ENCODE data around the gene NUDT8.
"Not testable (repeated sequence)": the region's sequence is repeated elsewhere in the genome, so short reads cannot be mapped to it uniquely, and the experiment has no call there.

Gene NUDT8

DNA sequence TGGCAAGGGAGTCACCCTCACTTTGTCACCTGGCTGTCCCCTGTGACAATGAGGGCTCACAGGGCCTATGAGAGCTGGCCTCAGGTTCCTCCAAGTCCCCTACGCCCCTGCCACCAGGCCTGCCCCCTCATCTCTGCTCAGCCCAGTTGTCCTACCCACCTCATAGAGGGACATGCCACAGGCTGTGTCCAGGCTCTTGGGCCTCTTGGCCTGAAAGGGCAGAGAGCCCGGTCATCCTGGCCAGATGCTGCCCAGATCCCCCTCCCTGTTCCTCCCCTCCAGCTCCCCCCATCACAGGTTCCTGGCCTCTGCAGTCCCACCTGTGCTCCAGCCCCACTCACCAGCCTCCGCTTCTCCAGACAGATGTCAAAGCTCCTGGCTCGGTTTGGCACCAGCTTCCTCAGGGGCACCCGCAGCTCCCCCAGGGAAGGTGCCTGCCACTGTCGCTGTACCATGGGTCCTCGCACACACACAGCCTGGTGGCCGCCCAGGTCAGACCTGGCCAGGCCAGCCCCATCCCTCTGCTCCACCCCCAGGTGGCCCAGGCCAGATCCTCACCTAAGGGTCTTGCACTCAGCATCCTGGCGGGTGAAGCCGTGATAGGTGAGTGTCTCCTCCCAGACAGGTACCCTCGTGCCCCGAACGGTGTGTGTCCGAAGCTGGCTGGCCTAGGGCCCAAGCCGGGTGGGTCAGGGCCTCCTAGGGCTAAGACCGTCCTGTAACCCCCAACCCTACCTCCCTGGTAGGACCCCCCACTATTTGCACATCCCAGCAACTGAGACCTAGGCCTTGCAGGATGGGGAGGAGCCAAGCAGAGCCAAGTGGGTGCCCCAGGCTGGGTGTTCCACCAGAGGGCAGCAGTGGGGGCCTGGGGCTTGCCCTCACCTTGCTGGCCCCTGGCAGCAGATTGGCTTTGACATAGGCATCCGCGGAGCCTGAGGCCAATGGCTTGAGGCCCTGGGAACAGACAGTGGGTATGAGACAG lies 14.7 kb downstream of the NUDT8 start:
- FAIRE-seq (no peak), DNase-seq (ENCODE audit: insufficient read length, low spot score) (peak; percentile 63)

DNA sequence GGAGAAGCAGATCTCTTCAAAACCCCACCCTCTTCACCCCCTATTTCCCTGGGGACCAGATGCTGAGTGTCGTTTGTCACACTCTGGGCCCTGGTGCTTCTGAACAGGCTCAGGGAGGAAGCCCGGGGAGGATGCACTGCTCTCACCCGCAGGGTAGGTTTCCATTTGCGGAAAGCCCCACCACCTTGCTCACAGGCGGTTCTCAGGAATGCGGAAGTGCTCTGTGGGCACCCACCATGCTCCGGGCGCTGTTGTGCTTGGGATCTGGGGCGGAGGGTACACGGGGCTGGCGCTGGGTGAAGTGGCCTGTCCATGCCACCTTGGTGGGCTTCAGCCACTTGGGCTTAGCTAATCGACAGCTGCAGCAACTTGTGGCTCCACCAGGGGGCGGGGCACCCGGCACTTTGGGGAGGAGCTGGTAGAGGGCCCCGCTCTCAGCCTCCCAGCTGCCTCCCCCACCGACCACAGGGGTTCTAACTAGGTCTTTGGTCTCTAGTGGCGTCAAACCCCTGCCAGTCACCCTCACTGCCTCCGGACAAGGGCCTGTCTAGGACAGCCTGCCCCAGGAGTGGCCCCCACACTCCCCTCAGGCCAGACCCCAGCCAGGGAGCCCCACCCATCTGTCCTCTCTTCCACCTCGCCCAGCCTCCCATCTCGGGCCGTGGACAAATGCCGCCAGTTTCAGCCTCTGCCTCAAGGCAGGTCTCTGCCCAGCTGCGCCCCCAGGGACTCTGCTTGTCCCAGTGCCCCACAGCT lies 15.6 kb downstream of the NUDT8 start:
- peak; percentile 92 for FAIRE-seq
- peak; percentile 90 for DNase-seq (ENCODE audit: insufficient read length, low spot score)

DNA sequence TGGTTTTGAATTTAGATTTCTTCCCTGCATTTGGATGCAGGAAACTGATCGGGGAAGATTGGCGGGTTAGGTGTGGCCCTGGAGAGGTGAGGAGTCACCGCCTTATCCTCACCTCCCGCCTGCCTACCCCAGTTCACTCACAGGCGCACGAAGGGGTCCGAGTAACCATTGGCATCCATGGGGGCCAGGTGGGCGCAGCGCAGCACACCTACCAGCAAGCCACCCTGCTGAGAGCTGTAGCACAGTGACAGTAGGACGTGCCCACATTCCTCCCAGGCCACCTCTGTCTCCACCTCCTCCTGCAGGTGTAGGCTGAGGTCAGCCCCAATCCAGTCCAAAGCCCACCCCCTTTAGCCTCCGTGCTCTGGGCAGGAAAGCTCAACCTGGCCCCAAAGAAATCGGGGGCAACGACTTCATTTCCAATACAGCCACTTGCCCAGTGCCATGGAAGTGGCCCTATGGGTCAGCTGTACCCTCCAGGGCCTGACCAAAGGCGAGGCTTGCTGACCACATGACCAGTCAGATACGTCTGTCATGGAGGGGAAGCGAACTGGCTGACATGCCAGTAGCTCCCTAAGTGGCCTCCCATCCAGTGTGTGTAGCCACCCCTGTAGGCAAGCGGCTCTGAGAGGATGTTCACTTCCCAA lies 16.3 kb downstream of the NUDT8 start:
- FAIRE-seq: no peak
- no peak for DNase-seq (ENCODE audit: insufficient read length, low spot score)

DNA sequence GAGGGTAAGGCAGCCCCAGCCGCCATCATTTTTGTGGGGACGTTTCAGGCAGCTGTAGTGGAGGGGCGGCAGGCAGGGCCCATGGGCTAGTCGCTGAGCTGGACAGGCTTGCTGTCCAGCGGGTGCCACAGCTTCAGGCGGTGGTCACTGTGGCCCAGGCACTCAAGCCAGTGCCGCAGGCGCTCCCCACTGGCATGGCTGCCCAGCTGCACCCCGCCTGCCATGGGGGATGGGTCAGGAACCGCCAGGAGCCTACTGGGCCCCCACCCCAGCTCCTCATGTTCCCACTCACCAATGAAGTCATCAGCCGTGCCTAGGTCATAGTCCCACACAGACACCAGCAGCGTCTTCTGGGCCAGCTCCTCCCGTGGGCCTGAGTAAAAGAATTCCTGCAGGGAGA lies 17.0 kb downstream of the NUDT8 start:
- FAIRE-seq: no peak
- DNase-seq (ENCODE audit: insufficient read length, low spot score): no peak

DNA sequence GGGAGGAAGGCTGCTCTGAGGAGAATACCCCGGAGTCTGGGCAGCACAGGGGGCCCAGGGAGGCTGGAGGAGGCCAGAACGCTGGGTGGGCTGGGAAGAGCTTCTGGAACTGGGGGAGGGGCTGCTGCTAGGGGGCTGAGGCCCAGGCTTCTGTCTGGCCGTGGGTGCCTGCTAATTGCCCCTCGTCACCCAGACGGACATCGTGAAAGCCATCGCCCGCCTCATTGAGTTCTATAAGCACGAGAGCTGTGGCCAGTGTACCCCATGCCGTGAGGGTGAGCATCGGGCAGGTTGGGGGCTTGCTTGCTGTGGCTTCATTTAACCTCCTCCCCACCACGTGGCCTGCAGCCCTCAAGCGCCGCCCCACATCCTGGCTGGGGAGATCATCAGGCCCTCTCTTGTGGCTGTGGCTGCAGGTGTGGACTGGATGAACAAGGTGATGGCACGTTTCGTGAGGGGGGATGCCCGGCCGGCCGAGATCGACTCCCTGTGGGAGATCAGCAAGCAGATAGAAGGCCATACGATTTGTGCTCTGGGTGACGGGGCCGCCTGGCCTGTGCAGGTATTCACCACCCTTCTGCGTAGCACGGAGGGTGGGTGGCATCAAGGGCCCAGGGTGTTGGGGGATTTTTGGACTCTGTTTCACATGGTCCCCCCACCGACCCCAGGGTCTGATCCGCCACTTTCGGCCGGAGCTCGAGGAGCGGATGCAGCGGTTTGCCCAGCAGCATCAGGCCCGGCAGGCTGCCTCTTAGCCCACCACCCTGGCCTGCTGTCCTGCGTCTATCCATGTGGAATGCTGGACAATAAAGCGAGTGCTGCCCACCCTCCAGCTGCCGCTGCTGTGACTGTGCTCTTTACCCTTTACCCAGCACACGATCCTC lies 17.8 kb downstream of the NUDT8 start:
- no peak for FAIRE-seq
- DNase-seq (ENCODE audit: insufficient read length, low spot score): no peak

DNA sequence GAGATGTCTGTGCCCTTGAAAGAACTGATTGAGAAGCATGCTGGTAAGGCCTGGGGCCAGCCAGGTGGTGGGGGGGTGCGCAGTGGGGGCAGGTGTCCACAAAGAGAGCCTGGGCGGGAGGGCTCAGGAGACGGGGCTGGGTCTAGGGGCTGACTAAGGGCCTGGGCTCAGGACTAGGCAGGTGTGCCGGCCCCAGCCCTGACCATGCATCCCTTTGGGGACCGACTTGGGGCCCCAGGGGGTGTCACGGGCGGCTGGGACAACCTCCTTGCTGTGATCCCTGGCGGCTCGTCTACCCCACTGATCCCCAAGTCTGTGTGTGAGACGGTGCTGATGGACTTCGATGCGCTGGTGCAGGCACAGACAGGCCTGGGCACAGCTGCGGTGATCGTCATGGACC lies 18.6 kb downstream of the NUDT8 start:
- no peak for DNase-seq (ENCODE audit: insufficient read length, low spot score)
- no peak for FAIRE-seq

DNA sequence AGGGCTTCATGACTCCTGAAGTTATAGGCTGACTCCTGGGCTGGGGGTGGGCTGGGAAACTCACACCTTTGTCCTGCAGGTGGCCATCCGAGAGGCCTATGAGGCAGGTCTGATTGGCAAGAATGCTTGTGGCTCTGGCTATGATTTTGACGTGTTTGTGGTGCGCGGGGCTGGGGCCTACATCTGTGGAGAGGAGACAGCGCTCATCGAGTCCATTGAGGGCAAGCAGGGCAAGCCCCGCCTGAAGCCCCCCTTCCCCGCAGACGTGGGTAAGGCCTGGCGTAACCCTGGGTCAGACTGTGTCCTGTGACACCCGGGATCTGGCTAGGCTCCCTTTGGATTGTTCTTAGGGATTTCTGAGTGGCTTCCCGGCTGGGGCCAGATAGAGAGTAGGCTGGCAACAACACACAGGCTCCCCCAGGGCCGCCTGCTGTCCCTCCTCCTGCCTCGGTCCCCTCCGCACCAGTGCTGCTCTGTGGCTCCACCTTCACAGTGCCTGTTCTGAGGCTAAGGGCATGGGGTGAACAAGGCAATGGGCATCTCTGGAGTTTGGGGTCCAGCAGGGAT lies 19.4 kb downstream of the NUDT8 start:
- DNase-seq (ENCODE audit: insufficient read length, low spot score): no peak
- FAIRE-seq: no peak

DNA sequence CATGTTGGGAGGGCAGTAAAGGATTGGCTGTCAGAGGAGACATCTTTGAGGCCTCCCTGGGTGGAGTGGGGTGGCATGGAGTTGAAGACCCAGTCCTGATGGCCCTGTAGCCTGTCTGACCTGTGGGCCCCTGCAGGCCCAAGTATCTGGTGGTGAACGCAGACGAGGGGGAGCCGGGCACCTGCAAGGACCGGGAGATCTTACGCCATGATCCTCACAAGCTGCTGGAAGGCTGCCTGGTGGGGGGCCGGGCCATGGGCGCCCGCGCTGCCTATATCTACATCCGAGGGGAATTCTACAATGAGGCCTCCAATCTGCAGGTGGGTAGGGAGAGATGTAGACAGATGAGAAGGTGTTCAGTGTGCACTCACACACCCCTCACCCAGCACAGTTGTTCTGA lies 20.4 kb downstream of the NUDT8 start:
- no peak for DNase-seq (ENCODE audit: insufficient read length, low spot score)
- no peak for FAIRE-seq

DNA sequence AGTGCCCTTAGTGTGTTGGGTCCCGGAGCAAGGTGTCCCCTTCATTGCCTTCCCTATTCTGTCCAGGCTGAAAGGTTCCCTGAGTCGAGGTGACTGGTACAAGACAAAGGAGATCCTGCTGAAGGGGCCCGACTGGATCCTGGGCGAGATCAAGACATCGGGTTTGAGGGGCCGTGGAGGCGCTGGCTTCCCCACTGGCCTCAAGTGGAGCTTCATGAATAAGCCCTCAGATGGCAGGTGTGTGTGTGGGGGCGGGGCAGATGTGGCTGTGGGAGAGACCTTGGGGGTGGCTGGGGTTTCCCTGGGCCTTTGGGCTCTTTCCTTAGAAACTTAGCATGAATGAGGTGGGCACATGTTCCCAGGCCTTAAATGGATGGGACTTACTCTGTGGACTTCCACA lies 21.3 kb downstream of the NUDT8 start:
- no peak for DNase-seq (ENCODE audit: insufficient read length, low spot score)
- no peak for FAIRE-seq

DNA sequence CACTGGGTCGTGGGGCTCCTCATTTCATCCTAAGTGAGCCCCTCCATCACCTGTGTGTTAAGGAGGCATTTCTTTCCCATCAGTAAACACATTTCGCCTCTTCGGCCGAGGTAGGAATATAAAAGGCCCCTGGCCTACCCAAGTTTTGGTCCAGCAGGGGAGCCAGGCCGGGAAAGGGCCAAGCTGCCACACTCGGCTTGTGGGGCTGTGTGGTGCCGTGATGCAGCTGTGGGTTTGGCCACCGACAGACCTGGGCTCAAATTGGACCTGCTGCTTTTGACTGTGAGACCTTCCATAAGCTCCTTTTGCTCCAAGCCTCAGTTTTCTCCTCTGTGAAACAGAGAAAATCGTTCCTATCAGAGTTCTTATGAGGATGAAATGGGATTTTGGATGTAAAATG lies 22.2 kb downstream of the NUDT8 start:
- DNase-seq (ENCODE audit: insufficient read length, low spot score) (no peak), FAIRE-seq (no peak)

DNA sequence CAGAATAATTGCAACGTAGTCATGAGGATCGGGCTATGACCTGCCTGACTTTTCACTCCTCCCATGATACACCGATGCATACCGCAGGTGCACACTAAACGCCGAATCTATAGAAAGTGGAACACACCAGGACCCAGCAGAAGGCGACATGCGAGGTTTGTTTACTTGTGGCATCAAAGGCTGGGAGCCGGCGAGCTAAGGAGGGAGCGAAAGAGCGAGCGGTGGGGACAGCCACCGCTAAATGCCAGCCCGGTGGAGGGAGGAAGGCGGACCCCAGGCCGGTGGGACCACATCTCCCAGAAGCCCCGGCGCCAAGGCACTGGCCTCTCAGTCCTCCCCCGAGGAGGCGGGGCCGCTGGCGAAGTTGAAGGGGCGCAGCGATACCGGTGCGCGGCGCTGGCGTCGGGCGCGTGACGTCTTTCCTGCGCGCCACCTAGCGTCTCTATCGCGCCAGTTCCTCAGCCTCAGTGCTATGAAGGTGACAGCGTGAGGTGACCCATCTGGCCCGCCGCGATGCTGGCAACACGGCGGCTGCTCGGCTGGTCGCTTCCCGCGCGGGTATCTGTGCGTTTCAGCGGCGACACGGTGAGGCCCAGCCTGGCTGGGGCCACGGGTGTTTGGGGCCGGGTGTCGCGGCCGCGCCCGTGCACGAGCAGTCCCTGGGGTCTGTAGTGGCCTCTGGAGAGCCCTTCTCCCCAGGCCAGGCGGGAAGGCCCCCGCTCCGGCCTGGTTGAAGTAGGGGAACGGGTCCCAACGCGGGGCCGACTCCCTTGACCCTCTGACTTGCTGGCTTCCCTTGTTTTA lies 23.0 kb downstream of the NUDT8 start, which contains the start of gene NDUFV1:
Gene NDUFV1, plus strand, starts transcription at position 445 of the 804 bp plus-strand sequence. Its CDS starts 69 bp downstream, at position 514.
- DNase-seq (ENCODE audit: insufficient read length, low spot score): peak; percentile 87
- FAIRE-seq: peak; percentile 97

DNA sequence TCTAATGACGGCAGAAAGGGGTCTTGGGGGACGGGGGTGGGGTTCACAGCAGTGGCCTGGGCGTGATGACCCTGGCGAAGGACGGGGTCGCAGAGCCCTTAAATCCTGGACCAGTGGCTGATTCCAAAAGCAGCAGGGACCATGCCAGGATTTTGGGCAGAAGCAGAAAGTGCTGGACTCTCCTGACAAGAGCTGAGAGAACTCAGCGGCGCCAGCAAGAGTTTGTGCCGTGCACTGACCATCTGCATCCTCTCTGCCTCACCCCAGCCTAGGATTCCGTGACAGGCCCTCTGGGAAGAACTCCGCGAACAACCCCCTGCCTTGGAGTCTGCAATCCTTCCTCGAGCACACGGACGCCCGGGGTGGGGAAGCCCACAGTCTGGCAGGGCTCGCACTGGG lies 23.6 kb downstream of the NUDT8 start:
- no peak for FAIRE-seq
- no peak for DNase-seq (ENCODE audit: insufficient read length, low spot score)

DNA sequence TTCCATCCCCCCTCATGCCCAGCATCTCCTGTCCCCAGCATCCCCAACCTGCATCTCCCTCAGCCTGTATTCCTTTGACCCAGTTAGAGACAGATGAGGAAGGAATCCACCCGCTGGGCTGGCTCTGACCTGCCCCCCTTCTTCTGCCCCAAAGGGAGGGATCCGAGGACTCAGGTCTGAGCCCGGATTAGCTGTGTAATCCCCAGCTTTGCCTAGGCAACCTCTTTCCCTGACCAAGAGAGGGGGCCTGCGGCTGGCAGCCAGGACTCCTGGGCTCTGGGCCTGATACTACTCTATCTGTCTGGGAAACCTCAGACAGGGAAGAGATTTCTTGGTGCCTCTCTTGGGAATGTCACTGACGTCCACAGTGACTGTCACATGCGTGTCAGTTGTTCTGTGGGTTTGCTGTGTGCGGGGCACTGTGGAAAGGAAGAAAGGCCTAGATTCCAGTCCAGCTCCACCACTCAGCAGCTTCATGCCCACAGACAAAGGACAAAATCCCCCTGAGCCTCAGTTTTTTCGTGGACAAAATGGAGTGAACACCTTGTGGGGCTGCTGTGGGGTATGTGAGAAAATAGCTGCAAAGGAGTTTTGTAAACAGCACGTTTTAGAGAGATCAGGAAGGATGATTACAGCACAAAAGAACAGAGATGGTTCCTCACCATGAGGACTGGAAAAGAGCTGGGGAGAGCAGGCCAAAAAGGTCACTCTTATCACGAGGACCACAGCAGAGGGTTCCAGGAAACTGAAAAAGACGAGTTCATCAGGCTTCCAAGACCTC lies 24.3 kb downstream of the NUDT8 start:
- no peak for FAIRE-seq
- DNase-seq (ENCODE audit: insufficient read length, low spot score): no peak

DNA sequence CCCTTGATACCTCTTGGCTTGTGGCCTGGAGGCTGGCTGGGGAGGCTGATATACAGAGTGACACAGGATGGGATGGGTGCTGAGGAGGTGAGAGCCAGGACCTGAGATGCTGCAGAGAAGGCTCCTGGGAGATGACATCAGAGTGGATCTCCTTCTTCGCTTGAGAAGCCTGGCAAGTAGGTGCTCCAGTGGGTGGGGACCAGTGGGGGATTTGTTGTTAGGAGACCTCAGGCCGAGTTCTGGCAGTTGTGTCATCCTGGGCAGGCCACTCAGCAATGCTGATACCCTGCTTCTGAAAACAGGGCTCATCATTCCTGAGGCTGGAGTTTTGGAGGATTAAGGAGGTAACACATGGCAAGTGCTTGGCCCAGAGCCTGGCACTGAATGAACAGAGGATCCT lies 24.9 kb downstream of the NUDT8 start:
- no peak for FAIRE-seq
- DNase-seq (ENCODE audit: insufficient read length, low spot score): no peak

DNA sequence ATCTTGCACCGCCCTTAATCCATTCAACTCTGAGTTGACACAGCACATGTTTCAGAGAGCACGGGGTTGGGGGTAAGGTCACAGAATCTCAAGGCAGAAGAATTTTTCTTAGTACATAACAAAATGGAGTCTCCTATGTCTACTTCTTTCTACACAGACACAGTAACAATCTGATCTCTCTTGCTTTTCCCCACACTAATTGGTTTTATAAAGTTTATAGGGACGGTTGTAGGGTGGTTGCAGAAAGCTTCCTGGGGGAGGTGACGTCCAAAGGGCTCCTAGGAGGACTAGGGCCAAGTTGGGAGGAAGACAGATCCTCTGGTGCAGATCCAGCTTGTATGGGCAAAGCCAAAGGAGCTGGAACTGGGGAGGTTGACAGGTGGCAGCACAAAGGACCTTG lies 25.6 kb downstream of the NUDT8 start:
- not testable (repeated sequence) for FAIRE-seq; DNase-seq (ENCODE audit: insufficient read length, low spot score)

DNA sequence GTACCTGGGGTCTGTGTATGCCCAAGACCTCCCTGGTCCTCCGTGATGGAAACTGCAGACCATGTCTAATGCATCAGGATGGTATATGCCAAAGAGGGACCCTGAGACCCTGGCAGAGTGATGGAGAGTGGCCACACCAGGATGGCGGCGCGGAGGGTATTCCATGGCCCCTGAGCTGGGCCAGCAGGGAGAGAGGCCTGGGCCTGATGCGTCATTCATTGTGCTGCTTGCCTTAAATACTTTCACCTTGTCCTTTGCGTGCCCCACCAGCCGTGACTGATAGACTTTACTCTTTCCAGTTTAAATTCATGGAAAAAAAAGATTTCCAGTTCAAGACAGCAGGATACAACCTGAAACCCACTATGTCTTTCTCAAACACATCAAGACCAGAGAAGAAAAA lies 28.6 kb downstream of the NUDT8 start:
- no peak for DNase-seq (ENCODE audit: insufficient read length, low spot score)
- FAIRE-seq: no peak

DNA sequence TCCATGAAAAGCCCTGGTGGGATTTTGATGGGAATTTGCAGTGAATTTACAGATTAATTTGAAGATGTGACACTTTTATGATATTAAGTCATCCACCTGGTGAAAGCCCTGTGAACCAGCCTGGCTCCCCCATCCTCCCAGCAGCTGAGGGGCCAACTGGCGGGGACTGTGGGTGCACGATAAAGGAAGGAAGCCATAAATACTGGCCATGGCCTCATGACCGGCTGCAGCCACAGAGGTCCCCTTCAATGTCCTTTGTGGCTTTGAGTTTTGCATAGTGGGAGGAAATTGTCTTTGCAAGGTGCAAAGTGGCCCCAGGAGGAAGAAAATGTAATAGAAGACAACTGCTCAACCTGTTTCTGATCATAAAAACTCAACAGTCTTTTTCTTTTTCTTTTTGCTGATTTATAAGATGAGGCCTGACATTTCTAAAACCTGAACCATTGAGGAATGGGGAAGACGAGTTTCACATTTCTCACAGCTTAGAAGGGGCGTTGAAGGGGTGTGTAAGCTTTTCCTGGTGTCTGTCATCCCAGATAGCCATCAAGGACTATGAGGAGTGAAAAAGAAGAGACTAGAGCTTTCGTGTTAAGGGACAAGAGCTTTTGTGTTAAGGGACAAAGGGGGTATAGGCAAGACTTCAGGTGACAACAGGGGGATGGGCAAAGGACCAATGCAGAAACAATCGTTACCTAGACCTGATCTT lies 29.3 kb downstream of the NUDT8 start:
- FAIRE-seq (peak; percentile 90), DNase-seq (ENCODE audit: insufficient read length, low spot score) (no peak)

DNA sequence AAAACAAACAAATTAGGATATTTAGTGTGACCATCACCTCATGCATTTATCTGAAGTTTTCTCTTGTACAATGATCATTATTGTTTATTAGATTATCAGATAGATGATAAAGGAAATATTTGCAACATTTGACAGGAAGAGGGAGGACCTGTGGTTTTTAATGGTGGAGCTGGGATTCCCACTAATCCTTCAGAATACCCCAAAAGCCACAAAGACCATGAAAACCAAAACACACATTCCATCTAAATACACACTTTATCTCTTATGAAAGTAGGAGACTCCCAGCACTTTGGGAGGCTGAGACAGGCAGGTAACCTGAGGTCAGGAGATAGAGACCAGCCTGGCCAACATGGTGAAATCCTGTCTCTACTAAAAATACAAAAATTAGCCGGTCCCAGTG lies 30.6 kb downstream of the NUDT8 start:
- DNase-seq (ENCODE audit: insufficient read length, low spot score) (no peak), FAIRE-seq (no peak)
